HG03196 (cell line): ENCODE results near the gene LPP.

ENCODE experiments used
- ATAC-seq: cut with Tn5 transposase; IDR thresholded peaks from one replicate; pipeline ENCODE4 v1.9.1; 2021; ENCODE audit not compliant: unreplicated experiment

Gene LPP

GRCh38 chr3:188458756-188459155 is 304.8 kb downstream of the LPP start:
- no peak for ATAC-seq

GRCh38 chr3:188465311-188465710 is 311.4 kb downstream of the LPP start:
- no peak for ATAC-seq

GRCh38 chr3:188468196-188468595 is 314.2 kb downstream of the LPP start:
- ATAC-seq = no peak

- no peak for ATAC-seq
Observed at GRCh38 chr3:188468662-188469061, 314.7 kb downstream of the LPP start.

GRCh38 chr3:188469228-188469885 is 315.4 kb downstream of the LPP start:
- no peak for ATAC-seq

- no peak for ATAC-seq
Observed at GRCh38 chr3:188470508-188471130, 316.7 kb downstream of the LPP start.

- no peak for ATAC-seq
Observed at GRCh38 chr3:188471723-188472122, 317.8 kb downstream of the LPP start.

- ATAC-seq = no peak
Observed at GRCh38 chr3:188472336-188472735, 318.4 kb downstream of the LPP start.

GRCh38 chr3:188473045-188473444 is 319.1 kb downstream of the LPP start:
- no peak for ATAC-seq

- ATAC-seq = no peak
Observed at GRCh38 chr3:188473591-188474288, 319.8 kb downstream of the LPP start.

GRCh38 chr3:188476935-188477334 is 323.0 kb downstream of the LPP start:
- no peak for ATAC-seq

GRCh38 chr3:188480011-188480410 is 326.1 kb downstream of the LPP start:
- ATAC-seq = no peak

GRCh38 chr3:188482929-188483328 is 329.0 kb downstream of the LPP start:
- ATAC-seq = no peak

- no peak for ATAC-seq
Observed at GRCh38 chr3:188486126-188486525, 332.2 kb downstream of the LPP start.

- ATAC-seq = no peak
Observed at GRCh38 chr3:188486952-188487351, 333.0 kb downstream of the LPP start.

- no peak for ATAC-seq
Observed at GRCh38 chr3:188487652-188488051, 333.7 kb downstream of the LPP start.

GRCh38 chr3:188488801-188489200 is 334.8 kb downstream of the LPP start:
- no peak for ATAC-seq

- ATAC-seq = no peak
Observed at GRCh38 chr3:188489639-188490405, 335.9 kb downstream of the LPP start.

- no peak for ATAC-seq
Observed at GRCh38 chr3:188490416-188490815, 336.5 kb downstream of the LPP start.

- ATAC-seq = no peak
Observed at GRCh38 chr3:188491276-188491687, 337.3 kb downstream of the LPP start.

GRCh38 chr3:188496390-188496789 is 342.4 kb downstream of the LPP start:
- ATAC-seq = no peak

GRCh38 chr3:188497021-188497420 is 343.1 kb downstream of the LPP start:
- ATAC-seq = no peak
